Aorta (tissue), 5 donors: ENCODE data around the gene AMIGO3. TPM values are rescaled to one million over a fixed set of nuclear protein-coding genes. Genes with fewer than 3 reads are reported as not detected.

Source experiments
- ATAC-seq: fragments of 200-7000 bp; cut with Tn5 transposase; one replicate; pipeline ENCODE4 v1.9.1; 2022; ENCODE audit warnings: moderate library complexity; ENCODE audit not compliant: low FRiP score
- DNase-seq, 2 donors: peaks; one replicate each; pipeline ENCODE4 v3.0.0-alpha.2; 2020
- H3K27ac ChIP-seq, 2 donors: one replicate each; pipeline ENCODE4 v1.5.1; 2013; ENCODE audit warnings: low read length in 2 of 2, mild to moderate bottlenecking in 2 of 2, moderate library complexity in 2 of 2, control low read depth in 1 of 2, inconsistent platforms in 1 of 2, low read depth in 1 of 2
- H3K27me3 ChIP-seq, 2 donors: one replicate each; pipeline ENCODE4 v1.6.1; 2013; ENCODE audit warnings: control low read depth in 1 of 2, low read length in 1 of 2, mild to moderate bottlenecking in 1 of 2, moderate library complexity in 1 of 2; ENCODE audit not compliant: insufficient read depth in 2 of 2, control insufficient read depth in 1 of 2
- H3K36me3 ChIP-seq, 2 donors: one replicate each; pipeline ENCODE4 v1.6.1; 2013; ENCODE audit warnings: control low read depth in 1 of 2, low read length in 1 of 2, mild to moderate bottlenecking in 1 of 2; ENCODE audit not compliant: insufficient read depth in 2 of 2, control insufficient read depth in 1 of 2
- H3K4me1 ChIP-seq, 2 donors: one replicate each; pipeline ENCODE4 v1.6.1; 2013; ENCODE audit warnings: low read length in 2 of 2, control low read depth in 1 of 2, mild to moderate bottlenecking in 1 of 2, moderate library complexity in 1 of 2; ENCODE audit not compliant: insufficient read depth in 2 of 2, control insufficient read depth in 1 of 2
- H3K4me3 ChIP-seq, 2 donors: one replicate each; pipeline ENCODE4 v1.5.1; 2013; ENCODE audit warnings: low read length in 2 of 2, control low read depth in 1 of 2, mild to moderate bottlenecking in 1 of 2
- H3K9me3 ChIP-seq: one replicate; pipeline ENCODE4 v1.6.1; 2013; ENCODE audit warnings: mild to moderate bottlenecking, low read length; ENCODE audit not compliant: control insufficient read depth
- WGBS, 2 donors: extraction: QIAGEN DNeasy Blood & Tissue Kit; methylation state at CpG; one replicate each; pipeline ENCODE4 v1.1.7; 2013; 5-methylcytosine and 5-hydroxymethylcytosine counted together
- intact Hi-C, 2 donors: fragments of 100-400 bp; cut with DNase I; formaldehyde crosslinking; loops; one replicate each; pipeline versions ENCODE4 v1.14.2 to v1.15.0; 2022
- polyA plus RNA-seq, 2 donors: library from polyadenylated mRNA; stranded (reverse); fragments of 200-250 nt; gene quantifications; one replicate each; pipeline ENCODE4 v1.2.3, GENCODE V29; 2013
- total RNA-seq, 2 donors: library from RNA; stranded (reverse); fragmentation: NEBNext Ultra II Directional; extraction: Animal tissue kit (Norgen Biotek cat#: 25700); gene quantifications; one replicate each; pipeline ENCODE4 v1.2.1, GENCODE V29; 2021
- donor health status: healthy with polysubstance abuse.
- donor health status: Bipolar disorder and iron deficiency.
- donor health status: DM: no; HTN: no; CAD: no.
- donor health status: DM: no; HTN: no; CAD: no.
- donor health status: DM: yes; HTN: yes; CAD: no.

Gene AMIGO3
- total and polyA plus RNA-seq, 4 donors = 1.1 TPM; not detected in 3

DNA sequence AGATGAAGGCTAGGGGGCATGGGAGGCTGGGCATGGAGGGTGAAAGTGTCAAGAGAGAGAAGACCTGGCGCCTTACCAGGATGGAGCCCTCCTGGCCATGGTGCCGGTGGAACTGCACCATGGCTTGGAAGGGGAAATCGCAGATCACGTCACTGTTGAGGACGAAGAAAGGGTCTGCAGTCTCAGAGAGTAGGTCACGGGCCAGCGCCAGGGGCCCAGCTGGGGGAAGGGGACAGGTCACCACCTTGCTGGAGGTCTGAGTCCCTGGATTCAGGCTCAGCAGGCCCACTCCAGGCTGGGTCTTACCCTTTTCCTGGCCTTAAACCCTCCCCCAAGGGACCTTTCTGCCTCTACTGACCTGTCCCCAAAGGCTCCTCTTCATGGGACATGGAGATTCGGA is 3.4 kb upstream of the AMIGO3 start:
- intact Hi-C loops = loop anchor here (5.0 to 10.0 kb wide), 2 partner anchors 62 to 179 kb away; partner anchors contain the start of genes IP6K1 (in 1 of the 2) and MST1R (in 1 of the 2)
- H3K4me1 ChIP-seq = no peaks in the 10 kb centered on the region
- no peak for ATAC-seq
- peaks cover 0 to 9% of the 10 kb centered on the region in 2 donors for H3K36me3 ChIP-seq
- peak in 1 of 2 donors; percentile 68 for DNase-seq
- peak overlapping the region in 1 of 2 donors; percentile 92 for H3K27ac ChIP-seq
- peak overlapping the region; percentile 75 to 83 for H3K4me3 ChIP-seq
- no peaks in the 10 kb centered on the region for H3K27me3 ChIP-seq
- no peaks in the 10 kb centered on the region for H3K9me3 ChIP-seq
- 47 to 53% methylated on average over 8 of the region's 8 CpGs for WGBS, 2 donors

DNA sequence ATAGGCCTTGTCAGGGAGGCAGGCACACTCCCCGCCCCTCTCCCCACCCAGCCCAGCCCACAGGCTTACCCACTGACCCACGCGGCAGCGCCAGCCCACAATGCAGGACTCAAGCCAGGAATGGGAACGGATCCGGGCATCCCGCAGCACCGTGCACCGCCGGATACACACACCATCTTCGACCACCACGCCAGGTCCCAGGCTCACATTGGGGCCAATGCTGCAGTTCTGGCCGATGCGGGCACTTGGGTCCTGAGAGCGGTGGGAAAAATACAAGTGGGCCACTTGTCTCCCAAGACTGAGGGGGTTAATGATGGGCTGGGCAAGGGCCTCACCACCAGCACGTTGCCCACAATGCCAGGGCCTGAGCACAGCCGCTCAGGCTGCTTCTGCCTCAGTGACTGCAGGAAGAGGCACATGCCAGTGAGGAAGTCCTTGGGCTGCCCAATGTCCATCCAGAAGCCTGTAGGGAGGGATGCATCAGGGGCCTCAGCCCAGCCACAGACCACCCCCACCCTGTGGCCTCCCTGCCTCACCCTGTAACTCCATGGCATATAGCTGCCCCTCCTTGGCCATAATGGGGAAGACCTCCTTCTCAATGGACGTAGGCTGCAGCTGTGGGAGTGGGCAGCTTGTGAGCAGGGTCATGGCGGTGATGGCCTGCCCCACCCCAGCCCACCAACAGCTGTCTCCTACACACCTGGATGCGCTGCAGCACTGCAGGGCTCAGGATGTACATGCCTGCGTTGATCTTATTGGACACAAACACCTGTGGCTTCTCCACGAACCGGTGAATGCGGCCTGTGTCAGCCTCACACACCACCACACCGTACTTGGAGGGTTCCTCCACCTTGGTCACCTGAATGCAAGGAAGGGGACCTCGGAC is 2.7 kb upstream of the AMIGO3 start:
- intact Hi-C loops = loop anchor here (5.0 to 10.0 kb wide), 2 partner anchors 63 to 180 kb away; partner anchors contain the start of genes IP6K1 (in 1 of the 2) and MST1R (in 1 of the 2)
- peaks cover 0 to 4% of the 10 kb centered on the region in 2 donors for H3K36me3 ChIP-seq
- 79% methylated on average over 26 of the region's 26 CpGs for WGBS, 2 donors
- H3K27ac ChIP-seq = no peak overlapping the region
- no peaks in the 10 kb centered on the region for H3K4me1 ChIP-seq
- H3K9me3 ChIP-seq = no peaks in the 10 kb centered on the region
- no peak overlapping the region for H3K4me3 ChIP-seq
- peak; percentile 48 to 71 for DNase-seq
- no peaks in the 10 kb centered on the region for H3K27me3 ChIP-seq
- ATAC-seq = no peak

DNA sequence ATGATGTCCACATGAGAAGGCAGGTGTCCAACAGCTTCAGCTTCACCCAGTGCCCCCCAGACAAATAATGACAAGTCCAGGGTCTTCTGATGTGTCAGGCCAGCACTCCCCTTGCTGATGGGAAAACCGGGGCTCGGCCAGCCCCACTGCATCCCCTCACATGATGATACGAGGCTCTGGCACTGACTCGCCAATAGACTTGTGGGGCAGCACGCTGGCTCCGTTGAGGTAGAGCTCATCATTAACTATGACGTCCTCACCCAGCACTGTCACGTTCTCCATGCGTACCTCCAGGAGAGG is 2.1 kb upstream of the AMIGO3 start:
- Histone ChIP-seq H3K4me1 (no peaks in the 10 kb centered on the region), H3K36me3 (peaks cover 0 to under 1% of the 10 kb centered on the region in 2 donors), H3K9me3 (no peaks in the 10 kb centered on the region), H3K27ac (no peak overlapping the region), H3K4me3 (no peak overlapping the region), H3K27me3 (no peaks in the 10 kb centered on the region)
- ATAC-seq = no peak
- WGBS, 2 donors = 71 to 72% methylated on average over 9 of the region's 9 CpGs
- DNase-seq = peak in 1 of 2 donors; percentile 45
- intact Hi-C loops = loop anchor here (5.0 to 10.0 kb wide), 2 partner anchors 63 to 181 kb away; partner anchors contain the start of genes IP6K1 (in 1 of the 2) and MST1R (in 1 of the 2)

DNA sequence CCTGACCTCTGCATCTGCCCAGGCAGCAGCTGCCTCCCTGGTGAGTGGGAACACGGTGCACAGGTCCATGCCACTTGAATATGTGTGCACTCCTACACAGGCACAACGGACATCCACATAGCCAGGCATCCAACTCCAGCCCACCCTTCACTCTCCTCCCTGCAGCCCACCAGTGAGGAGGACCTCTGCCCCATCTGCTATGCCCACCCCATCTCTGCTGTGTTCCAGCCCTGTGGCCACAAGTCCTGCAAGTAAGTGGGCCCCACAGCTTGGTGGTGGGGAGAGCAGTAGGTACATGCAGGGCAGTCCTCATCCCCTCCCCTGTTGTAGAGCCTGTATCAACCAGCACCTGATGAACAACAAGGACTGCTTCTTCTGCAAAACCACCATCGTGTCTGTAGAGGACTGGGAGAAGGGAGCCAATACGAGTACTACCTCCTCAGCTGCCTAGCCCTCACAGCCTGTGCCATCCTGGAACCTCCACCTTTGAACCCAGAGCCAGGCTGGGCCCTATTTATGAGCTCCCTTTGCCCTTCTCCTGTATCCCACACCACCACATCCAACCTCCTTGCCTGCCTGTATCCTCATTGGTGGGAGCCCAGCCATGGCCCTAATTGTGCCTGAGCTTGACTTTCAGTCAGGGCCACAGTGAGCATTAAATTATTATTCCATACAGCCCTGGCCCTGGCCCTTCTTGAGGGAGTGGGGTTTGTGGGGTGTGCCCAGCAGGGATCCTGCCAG is 1.5 kb upstream of the AMIGO3 start:
- no peaks in the 10 kb centered on the region for H3K4me1 ChIP-seq
- intact Hi-C loops = loop anchor here (5.0 to 10.0 kb wide), 2 partner anchors 64 to 181 kb away; partner anchors contain the start of genes IP6K1 (in 1 of the 2) and MST1R (in 1 of the 2)
- peak in 1 of 2 donors; percentile 66 for DNase-seq

DNA sequence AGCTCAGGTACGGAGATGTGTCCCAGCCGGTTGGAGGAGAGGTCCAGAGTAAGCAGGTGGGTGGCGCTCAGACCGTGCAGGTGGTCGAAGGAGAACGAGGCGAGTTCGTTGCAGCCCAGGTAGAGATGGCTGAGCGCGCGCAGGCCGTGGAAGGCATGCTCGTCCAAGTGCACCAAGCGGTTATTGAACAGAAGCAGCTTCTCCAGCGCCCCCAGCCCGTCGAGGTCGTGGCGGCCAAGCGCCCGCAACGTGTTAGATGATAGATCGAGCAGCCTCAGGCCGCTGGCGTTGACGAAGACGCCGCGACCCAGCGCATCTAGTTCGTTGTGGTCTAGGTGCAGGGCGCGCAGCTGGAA is 648 bp downstream of the AMIGO3 start:
- Histone ChIP-seq H3K4me3 (no peak overlapping the region), H3K36me3 (no peaks in the 10 kb centered on the region), H3K27ac (no peak overlapping the region), H3K4me1 (no peaks in the 10 kb centered on the region), H3K9me3 (no peaks in the 10 kb centered on the region), H3K27me3 (no peaks in the 10 kb centered on the region)
- WGBS, 2 donors = 8 to 13% methylated on average over 33 of the region's 33 CpGs
- DNase-seq (peak in 1 of 2 donors; percentile 78), ATAC-seq (no peak)
- intact Hi-C loops = no loop called here

More for the DNA sequence above, 1.5 kb upstream of the AMIGO3 start:
- WGBS, 2 donors = 48 to 63% methylated on average over 4 of the region's 4 CpGs
- Histone ChIP-seq H3K36me3 (no peaks in the 10 kb centered on the region), H3K27ac (no peak overlapping the region), H3K4me3 (no peak overlapping the region), H3K27me3 (no peaks in the 10 kb centered on the region), H3K9me3 (no peaks in the 10 kb centered on the region)
- ATAC-seq = no peak

DNA sequence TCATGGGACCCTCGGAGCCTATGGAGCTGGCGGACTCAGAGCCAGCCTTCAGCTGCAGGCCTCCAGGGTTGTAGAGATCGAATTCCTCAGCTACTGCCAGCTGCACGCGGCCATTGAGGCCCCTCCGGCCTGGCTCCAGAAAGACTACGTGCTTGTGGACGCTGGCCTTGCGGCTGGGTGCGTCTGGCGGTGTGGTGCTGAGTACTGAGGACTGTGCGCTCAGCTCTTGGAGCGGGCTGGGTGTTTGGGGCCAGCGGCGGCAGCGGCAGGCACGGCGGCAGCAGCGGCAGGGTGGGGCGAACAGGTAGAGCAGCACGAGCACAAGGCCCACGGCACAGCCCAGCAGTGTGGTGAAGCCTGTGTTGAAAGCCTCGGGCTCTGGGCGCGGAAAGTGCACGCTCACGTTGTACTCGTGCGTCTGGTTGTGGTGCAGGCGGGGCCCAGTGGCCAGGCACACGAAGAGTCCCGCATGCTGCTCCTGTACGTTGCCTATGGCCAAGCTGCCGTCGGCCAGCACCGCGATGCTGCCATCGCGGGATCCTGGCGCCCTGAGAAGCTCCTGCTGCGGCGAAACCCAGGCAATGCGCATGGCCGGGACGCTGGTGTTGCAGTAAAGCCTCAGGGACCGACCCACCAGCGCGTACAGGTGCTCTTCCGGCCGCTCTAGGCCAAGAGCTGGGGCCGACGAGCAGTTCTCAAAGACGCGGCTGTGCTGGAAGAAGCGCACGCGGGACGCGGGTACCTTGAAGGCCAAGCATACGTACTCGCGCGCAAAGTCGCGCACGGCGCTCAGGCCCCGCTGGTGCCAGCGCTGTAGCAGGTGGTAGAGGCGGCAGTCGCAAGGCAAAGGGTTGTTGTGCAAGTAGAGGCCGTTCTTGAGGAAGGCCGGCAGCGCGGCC is 1.3 kb downstream of the AMIGO3 start:
- Histone ChIP-seq H3K9me3 (no peaks in the 10 kb centered on the region), H3K27ac (no peak overlapping the region), H3K36me3 (no peaks in the 10 kb centered on the region), H3K27me3 (no peaks in the 10 kb centered on the region), H3K4me1 (no peaks in the 10 kb centered on the region), H3K4me3 (no peak overlapping the region)
- DNase-seq (peak in 1 of 2 donors; percentile 77), ATAC-seq (no peak)
- intact Hi-C loops = no loop called here
- 70 to 71% methylated on average over 75 of the region's 75 CpGs for WGBS, 2 donors

DNA sequence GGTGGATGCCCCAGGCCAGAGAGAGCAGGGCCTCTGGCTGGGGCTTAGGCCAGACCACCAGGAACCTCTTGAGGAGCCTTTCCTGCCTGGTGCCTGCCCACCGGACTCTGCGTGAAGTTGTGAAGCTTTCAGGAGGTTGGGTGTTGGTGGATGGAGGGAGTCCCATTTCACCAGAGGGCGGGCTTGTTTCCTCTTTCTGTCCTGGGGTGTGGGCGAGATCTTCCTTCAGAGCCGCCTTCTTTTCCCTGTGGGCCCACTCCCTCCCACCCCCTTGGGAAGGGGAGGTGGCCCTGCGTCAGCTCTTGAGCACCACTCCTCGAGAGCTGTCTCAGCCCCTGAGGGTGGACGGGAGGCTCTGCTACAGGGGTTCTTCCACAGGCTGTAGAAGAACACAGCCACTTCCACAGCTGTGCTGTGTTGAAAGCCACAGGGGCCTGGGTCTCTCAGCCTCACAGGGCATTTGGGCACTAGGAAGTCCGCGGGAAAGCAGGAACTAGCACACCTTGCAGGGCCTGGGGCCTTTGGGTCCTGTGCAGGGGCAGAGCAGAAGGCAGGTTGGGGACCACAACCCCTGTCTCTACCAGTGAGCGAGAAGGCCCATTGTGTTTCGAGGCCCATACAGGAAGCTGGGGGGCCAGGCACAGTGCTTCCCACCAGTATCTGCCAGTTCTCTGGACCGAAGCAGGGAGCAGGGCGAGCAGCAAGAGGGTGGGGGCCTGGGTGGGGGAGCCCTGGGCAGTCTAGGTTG is 2.1 kb downstream of the AMIGO3 start:
- WGBS, 2 donors = 96% methylated on average over 14 of the region's 14 CpGs
- H3K4me1 ChIP-seq = no peaks in the 10 kb centered on the region
- DNase-seq (peak in 1 of 2 donors; percentile 68), ATAC-seq (no peak)
- no peaks in the 10 kb centered on the region for H3K9me3 ChIP-seq
- H3K4me3 ChIP-seq = no peak overlapping the region
- no peaks in the 10 kb centered on the region for H3K36me3 ChIP-seq
- H3K27me3 ChIP-seq = no peaks in the 10 kb centered on the region
- intact Hi-C loops = no loop called here
- no peak overlapping the region for H3K27ac ChIP-seq
